ENCODE results near the gene PITX1. TPM values are rescaled to one million over a fixed set of nuclear protein-coding genes. Genes with fewer than 3 reads are reported as not detected.
A peak's percentile ranks its signal among the peaks of the same experiment; 100 is the strongest.

Gene PITX1
- total RNA-seq, 3 donors from 2014 or later = 0.15 to 2.1 (median 0.33) TPM

- no peaks in the 10 kb centered on the region for H3K36me3 ChIP-seq
- no peak overlapping the region for H3K27ac ChIP-seq
- H3K4me1 ChIP-seq = peaks cover 0 to 9% of the 10 kb centered on the region in 2 donors
- peaks cover 23 to 93% of the 10 kb centered on the region in 2 donors for H3K27me3 ChIP-seq
- TF ChIP-seq CTCF (IDR thresholded peaks at IDR 0.05) (no peak), POLR2A (IDR thresholded peaks at IDR 0.05) (no peak), POLR2AphosphoS5 (IDR thresholded peaks at IDR 0.05) (no peak)
- peak overlapping the region; percentile 13 to 59 (median 20) for H3K4me3 ChIP-seq
- H3K9me3 ChIP-seq = no peaks in the 10 kb centered on the region
- intact Hi-C loops (cut with DNase I; ENCODE audit: low total_unique reads) = no loop called here
- DNase-seq (ENCODE audit: low spot score in 2 of 2) = no peak
Observed at GRCh38 chr5:135039271-135040033, 5.4 kb upstream of the PITX1 start.

GRCh38 chr5:135038813-135039270 lies 4.8 kb upstream of the PITX1 start:
- Histone ChIP-seq H3K4me3 (peak overlapping the region in 2 of 3 donors; percentile 13 to 59), H3K9me3 (no peaks in the 10 kb centered on the region), H3K36me3 (no peaks in the 10 kb centered on the region), H3K4me1 (peaks cover 0 to 10% of the 10 kb centered on the region in 2 donors), H3K27me3 (peaks cover 23 to 93% of the 10 kb centered on the region in 2 donors), H3K27ac (no peak overlapping the region)
- intact Hi-C loops (cut with DNase I; ENCODE audit: low total_unique reads) = no loop called here
- TF ChIP-seq POLR2A (IDR thresholded peaks at IDR 0.05) = no peak
- no peak for DNase-seq (ENCODE audit: low spot score in 2 of 2)

DNA sequence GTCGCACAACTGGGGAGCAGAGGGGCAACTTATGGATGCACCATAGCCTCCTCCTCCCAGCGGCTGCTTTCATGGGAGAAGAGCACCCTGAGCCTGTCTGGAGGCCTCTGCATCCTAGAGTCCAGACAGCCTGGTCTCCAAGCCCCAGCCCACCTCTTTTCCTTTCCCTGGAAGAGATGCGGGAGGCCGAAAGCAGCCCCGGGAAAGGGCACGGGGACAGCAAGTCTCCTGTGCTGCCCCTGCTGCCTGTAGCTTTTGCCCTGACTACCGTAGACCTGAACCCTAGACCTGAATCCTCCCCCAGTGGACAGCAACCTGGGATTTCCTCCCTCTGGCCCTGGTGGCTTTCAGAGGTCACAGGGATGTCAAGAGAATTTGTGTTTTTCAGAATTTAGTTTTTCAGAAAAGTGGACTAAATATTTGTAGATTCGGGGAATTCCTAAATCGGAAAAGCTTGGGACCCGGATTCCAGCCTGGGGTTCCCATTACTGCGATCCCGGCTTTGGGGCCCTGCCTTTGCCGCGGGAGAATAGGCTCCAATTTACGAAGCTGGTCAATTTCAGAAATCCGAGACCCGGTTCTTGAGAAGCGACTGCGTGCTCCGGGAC lies 4.3 kb upstream of the PITX1 start:
- peak overlapping the region in 1 of 3 donors; percentile 59 for H3K4me3 ChIP-seq

DNA sequence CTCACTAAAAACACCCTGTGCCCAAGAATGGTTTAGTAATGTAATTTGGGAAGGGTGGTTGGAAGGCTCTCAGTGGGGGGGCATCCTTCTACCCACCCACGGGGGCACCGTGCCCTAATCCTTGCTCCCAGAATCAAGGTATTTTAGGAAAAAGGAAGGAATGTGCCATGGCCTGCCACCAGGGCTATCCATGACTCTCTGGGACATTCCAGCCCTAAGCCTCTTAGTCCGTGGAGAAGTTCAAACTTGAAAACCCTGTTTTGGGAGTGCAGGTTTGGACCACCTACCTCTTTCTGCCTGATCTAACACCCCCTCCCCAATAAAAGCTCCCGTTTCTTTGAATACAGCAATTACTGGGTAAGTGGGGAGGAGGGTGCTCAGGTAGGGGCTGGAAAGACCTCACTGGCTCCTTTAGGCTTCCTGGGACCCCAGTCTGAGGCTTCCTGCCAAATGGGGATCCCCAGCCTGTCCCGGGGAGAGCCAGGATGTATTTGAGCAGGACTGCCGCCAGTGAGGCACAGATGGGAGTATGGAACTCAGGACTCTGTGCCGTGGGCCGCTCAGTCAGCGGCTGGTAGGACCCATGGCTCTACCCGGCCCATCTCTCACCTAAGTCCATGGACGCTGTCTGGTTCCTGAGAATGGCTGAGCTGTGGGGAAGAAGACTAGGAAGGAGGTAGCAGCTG lies 3.6 kb upstream of the PITX1 start:
- intact Hi-C loops (cut with DNase I; ENCODE audit: low total_unique reads) = no loop called here
- no peak for DNase-seq (ENCODE audit: low spot score in 2 of 2)
- TF ChIP-seq POLR2A (IDR thresholded peaks at IDR 0.05) (no peak), POLR2AphosphoS5 (IDR thresholded peaks at IDR 0.05) (no peak), CTCF (IDR thresholded peaks at IDR 0.05) (no peak)
- Histone ChIP-seq H3K4me1 (peaks cover 7 to 14% of the 10 kb centered on the region in 2 donors), H3K27ac (no peak overlapping the region), H3K27me3 (peaks cover 23 to 93% of the 10 kb centered on the region in 2 donors), H3K4me3 (no peak overlapping the region), H3K9me3 (no peaks in the 10 kb centered on the region), H3K36me3 (no peaks in the 10 kb centered on the region)

More for the DNA sequence above, 4.3 kb upstream of the PITX1 start:
- H3K9me3 ChIP-seq = no peaks in the 10 kb centered on the region
- H3K27ac ChIP-seq = no peak overlapping the region
- peaks cover 23 to 93% of the 10 kb centered on the region in 2 donors for H3K27me3 ChIP-seq
- intact Hi-C loops (cut with DNase I; ENCODE audit: low total_unique reads) = no loop called here
- TF ChIP-seq POLR2A (IDR thresholded peaks at IDR 0.05) = no peak
- peaks cover under 1 to 14% of the 10 kb centered on the region in 2 donors for H3K4me1 ChIP-seq
- no peak for DNase-seq (ENCODE audit: low spot score in 2 of 2)
- no peaks in the 10 kb centered on the region for H3K36me3 ChIP-seq

DNA sequence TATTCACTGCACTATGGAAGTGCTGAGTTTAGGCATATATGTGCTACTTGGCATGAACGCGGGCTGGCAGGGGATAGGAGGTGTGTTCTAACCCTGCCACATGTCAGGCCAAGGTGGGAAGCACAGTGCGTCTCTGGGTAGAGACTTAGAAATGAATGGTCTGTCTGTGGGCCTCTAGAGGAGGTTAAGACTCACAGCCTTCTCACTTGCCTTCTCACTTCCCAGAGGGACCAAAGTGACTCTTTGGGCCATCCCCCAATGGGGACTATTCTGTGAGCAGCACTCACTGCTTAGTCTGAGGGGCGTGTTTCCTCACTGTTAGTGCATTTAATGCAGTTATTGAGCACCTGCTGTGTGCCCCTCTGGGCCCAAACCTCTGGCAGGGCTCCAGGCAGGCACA lies 2.4 kb upstream of the PITX1 start:
- intact Hi-C loops (cut with DNase I; ENCODE audit: low total_unique reads) = no loop called here
- H3K4me3 ChIP-seq = no peak overlapping the region
- peaks cover 24 to 100% of the 10 kb centered on the region in 2 donors for H3K27me3 ChIP-seq
- H3K36me3 ChIP-seq = no peaks in the 10 kb centered on the region
- TF ChIP-seq CTCF (IDR thresholded peaks at IDR 0.05) = no peak
- no peak for TF ChIP-seq POLR2AphosphoS5 (IDR thresholded peaks at IDR 0.05)
- no peak for TF ChIP-seq POLR2A (IDR thresholded peaks at IDR 0.05)
- DNase-seq (ENCODE audit: low spot score in 2 of 2) = no peak
- H3K9me3 ChIP-seq = no peaks in the 10 kb centered on the region
- H3K4me1 ChIP-seq = peaks cover 9 to 15% of the 10 kb centered on the region in 2 donors
- no peak overlapping the region for H3K27ac ChIP-seq
